Medulla oblongata (tissue), 1 donor: ENCODE results near the gene MRPL20.

Source experiments
- DNase-seq: peaks from one replicate; pipeline ENCODE4 v3.0.0-alpha.2; 2015; ENCODE audit errors: extremely low spot score

MRPL20 gene

DNA sequence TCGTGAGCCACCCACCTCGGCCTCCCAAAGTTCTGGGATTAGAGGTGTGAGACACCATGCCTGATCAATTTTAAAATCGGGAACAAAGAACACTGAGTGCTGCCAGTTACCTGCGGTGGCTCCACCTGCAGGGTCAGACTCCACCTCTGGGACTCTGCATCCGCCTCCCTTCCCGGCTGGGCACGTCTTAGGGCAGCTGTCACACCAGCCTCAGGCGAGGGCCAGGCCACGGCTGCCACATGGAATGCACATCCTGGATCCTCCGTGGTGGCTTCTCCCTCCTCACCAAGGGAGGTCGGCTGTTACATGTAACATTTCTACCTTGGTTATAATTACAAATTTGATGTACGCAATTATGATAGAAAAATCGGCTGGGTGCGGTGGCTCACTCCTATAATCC is 42.8 kb downstream of the MRPL20 start:
- DNase-seq = no peak

DNA sequence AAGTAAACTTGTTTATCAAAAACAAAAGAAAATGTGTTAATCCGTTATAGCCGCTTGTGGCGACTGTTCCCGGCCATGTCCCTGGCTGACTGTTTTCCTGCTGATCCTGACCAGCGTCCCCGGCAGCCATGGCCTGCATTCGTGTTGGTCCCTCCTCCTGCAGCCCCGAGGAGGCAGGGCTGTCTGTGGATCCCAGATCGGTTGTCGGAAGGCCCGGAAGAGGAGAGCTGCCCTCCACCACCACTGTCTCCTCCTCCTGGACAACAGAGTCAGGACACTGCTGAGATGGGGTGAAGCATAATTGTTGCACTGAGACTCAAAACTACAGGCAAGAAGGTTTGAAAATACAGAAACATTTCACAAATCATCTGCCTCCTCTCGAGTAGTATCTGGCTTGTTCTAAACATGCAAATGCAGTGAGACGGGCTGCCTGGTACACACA is 45.1 kb downstream of the MRPL20 start:
- DNase-seq = no peak

DNA sequence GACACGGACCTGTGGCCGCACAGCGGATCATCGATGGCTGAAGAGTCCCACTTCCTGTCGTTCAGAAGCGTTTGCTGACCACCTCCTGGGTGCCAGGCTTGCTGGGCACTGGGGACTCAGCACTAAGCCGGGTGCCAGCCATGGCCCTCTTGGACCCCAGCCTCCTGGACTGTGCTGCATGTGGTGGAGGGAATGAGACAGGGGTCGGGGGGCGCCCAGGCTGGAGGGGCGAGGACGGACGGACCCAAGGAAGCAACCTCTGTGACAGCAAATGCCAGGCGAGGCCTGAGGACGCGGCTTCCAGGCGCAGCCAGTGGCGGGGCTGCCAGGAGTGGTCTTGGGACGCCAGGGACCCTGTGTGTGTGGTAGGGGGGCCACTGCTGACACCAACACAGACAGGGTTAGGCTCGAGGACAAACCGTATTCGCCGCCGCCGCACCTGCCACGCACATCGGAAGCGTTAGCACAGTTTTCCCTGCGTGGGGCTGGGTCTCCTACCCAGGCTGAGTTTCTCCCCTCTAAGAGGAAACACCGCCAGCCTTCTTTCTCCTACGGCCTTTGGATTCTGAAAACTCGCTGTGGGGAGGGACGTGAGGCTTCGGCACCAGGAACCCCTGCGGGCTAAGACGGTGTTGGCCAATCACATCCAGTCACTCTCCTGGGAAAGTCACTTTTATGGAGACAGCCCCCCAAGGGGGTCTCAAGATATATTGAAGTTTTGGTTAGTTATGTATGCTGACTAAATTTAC is 45.7 kb downstream of the MRPL20 start:
- DNase-seq = no peak

DNA sequence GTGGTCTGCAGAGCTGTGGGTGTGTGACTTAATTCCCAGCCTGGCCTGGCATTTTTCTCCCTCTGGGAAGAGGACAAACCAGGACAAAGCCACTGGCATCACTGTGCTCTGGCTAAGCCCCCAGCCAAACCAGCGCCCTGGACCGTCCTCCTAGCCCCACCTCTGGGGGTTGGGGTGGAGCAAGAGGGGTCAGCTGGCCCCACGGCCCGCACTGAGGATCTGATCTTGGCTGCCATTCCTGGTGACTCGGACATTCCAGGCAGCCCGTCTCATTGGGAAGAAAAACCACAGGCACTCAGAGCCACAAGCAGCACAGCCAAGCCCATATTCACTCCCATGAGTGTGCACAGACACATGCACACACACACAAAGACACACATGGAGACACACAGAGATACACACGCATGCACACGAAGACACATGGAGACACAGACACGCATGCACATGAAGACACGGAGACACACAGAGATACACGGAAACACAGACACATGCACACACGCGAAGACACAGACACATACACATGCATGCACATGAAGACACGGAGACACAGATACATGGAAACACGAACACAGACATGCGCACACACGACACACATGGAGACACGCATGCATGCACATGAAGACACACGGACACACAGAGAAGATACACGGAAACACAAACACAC is 46.5 kb downstream of the MRPL20 start:
- peak; percentile 39 for DNase-seq

DNA sequence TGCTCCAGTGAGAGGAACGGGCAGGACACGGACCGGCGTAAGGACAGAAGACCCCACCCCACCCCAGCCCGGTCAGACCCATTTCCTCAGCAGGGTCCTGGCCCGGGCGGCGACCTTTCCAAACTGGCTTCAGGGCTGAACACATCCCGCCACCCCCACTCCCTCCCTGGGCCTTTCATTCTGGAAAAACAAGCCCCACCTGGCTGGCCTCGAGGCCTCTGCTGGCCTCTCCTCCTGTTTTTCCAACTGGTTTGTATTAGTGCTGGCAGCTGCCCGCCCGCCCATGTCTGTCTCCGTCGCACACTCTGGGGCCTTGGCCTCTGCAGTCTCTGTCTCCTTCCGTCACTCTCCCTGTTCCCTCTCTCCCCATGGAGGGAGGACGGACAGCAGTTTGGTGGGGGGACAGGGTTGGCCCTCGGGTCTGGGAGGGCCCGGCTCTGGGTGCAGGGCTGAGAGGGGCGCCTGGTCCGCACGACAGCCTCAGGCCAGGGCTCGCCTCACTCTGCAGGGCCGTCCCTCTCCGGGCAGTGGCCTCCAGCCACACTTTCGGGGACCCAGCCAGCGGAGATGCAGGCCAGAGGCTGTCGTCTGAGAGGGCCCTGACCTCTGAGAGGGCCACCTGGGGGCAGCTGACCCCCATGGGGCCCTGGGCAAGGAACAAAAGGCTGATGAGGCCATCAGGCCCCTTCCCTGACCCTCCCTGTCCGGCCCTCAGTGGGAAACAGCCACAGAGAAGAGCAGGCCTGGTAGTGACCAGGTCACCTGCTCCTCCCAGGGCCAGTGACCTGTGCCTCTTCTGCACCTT is 47.2 kb downstream of the MRPL20 start:
- no peak for DNase-seq

DNA sequence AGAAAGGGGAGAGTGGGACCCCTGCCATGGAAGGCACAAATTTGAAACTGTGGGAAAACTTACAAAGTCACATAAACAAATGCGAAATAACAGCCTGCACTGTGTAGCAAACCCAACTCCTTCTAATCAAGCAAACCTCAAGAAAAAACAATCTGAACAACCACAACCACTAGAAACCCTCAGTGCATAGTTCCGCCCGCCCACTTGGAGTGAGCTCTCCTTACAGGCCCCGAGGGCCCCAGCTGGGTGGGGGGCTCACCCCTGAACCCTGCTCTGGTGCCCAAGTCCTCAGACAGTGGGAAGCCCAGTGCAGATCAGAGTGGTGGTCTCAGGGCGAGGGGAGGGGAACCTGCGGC is 47.8 kb downstream of the MRPL20 start:
- no peak for DNase-seq

DNA sequence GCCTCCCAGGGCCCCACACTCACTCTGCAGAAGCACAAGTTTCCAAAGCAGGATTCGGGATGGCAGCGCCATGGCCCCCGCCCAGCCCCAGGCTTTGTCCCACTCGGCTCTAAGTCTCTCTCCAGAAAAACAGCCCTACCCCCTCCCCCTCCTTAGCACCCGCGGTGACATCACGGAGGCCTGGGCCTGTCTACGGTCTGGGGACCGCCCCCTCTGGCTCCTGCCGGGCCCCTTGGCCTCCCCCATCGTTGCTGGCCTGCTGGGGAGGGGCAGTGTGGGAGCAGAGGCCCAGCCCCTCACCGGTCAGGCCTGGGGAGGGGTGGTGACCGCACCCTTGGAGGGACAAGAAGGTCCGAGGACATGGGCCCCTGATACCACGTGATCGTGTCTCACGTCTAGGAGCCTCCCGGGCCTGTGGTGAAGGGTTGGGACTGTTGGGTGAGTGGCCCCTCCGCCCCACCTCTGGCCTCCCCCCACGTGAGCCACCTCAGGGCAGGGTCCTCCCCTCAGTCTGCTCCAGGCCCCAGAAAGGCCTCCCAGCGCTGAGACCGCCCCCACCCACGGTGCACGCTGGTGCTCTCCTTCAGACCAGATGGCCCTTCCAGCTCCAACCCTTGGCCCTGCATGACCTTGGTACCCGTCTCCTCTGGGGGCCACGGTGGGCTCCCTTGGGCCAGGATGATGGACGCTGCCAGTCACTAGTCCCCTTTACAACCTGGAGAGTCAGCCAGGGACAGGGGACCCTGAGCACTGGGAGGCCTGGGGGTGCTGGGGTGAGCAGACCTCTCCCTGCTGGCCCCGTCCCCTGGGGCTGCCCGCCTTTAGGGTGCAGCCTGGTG is 48.4 kb downstream of the MRPL20 start, which contains the start of gene MXRA8:
Gene MXRA8, minus strand, starts transcription at position 123 of the 839 bp plus-strand sequence. Its CDS starts 51 bp downstream, at position 72.
- peak; percentile 60 for DNase-seq

DNA sequence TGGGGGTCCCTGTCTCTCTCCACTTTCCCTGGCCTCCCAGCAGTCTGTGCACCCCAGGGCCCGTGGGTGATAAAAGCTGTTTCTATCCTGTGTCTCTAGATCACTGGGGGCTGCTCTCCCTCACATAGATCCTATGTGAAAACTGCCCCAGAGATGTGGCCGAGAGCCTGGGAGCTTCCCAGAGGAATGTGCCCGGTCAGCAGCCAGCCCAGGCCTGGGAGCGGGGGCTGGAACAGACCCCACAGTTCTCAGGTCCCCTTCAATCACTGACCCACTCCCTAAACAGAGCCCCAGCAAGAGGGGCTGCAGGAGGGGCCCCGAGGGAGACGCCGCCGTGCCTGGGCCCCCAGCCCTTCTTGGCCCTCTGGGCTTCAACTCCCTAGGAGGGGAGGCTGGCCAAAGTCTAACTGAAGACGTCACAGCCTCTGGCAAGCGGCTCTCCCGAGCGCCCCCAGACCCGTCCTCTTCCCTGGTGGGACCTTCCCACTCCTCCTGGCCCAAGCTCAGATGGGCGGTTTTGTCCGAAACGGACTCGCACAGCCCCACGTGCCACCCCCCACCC is 49.1 kb downstream of the MRPL20 start:
- no peak for DNase-seq

DNA sequence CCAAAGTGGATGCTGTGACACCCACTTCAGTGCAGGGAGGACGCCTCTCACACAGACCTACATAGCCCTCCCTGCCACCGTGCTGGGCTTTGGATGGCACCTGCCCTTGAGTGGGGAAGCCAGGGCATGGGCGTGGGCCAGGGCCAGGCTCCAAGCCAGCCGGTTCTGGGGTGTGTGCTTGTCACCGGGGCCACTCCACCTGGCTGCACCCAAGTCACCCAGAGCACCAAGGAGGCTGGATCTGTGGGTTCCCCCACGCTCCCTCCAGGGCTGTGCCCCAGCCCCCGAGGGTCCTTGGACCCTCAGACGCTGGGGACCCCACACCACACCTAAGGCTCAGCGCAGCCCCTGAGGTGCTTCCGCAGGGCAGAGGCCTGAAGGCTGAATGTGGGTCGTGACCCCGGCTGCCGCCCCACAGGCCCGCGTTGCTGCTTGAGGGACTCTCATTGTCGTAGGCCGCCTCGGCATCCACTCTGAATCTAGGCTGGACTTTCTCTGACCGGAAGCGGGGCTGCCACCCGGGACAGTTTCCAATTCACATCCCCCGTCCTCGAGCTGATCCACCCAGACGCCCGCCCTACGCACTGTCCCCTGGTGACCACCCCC is 50.2 kb downstream of the MRPL20 start:
- no peak for DNase-seq

DNA sequence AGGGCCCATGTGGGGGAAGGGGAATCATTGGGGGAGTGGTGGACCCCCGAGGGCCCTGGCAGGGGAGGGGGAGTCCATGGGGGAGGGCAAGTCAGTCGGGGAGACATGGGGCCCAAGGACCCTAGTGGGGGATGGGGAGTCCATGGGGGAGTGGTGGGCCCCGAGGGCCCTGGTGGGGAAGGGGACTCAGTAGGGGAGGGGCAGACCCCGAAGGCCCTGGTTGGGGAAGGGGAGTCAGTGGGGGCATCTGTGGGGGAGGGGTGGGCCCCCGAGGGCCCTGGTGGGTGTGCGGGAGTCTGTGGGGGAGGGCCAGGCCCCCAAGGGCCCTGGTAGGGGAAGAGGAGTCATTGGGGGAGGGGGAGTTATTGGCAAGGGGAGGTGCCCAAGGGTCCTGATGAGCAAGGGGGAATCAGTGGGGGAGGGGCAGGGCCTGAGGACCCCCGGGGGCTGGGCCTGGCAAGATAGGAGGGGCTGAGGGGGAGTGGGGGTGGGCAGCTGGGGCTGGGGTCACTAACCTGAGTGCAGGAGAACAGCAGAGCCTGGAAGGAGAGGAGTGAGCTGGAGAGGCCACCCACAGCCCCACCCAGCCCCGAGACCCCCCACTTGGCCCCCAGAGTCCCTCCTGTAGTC is 50.8 kb downstream of the MRPL20 start:
- no peak for DNase-seq

DNA sequence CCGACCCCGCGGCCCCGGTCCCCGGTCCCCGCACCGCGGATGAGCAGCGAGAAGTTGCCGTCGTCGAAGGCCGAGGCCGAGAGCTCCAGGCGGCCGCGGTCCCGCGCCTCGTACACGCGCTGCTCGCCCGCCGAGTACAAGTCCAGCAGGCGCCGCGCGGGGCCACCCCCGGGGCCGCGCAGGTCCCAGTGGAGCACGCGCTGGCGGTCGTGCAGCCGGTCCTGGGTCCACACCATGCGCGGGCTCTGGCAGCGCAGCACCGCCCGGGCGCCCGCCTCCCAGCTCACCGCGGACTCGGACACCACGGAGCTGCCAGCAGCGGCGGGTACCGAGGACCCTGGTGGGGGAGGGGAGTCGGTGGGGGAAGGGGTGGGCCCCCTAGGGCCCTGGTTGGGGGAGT is 51.7 kb downstream of the MRPL20 start:
- no peak for DNase-seq

DNA sequence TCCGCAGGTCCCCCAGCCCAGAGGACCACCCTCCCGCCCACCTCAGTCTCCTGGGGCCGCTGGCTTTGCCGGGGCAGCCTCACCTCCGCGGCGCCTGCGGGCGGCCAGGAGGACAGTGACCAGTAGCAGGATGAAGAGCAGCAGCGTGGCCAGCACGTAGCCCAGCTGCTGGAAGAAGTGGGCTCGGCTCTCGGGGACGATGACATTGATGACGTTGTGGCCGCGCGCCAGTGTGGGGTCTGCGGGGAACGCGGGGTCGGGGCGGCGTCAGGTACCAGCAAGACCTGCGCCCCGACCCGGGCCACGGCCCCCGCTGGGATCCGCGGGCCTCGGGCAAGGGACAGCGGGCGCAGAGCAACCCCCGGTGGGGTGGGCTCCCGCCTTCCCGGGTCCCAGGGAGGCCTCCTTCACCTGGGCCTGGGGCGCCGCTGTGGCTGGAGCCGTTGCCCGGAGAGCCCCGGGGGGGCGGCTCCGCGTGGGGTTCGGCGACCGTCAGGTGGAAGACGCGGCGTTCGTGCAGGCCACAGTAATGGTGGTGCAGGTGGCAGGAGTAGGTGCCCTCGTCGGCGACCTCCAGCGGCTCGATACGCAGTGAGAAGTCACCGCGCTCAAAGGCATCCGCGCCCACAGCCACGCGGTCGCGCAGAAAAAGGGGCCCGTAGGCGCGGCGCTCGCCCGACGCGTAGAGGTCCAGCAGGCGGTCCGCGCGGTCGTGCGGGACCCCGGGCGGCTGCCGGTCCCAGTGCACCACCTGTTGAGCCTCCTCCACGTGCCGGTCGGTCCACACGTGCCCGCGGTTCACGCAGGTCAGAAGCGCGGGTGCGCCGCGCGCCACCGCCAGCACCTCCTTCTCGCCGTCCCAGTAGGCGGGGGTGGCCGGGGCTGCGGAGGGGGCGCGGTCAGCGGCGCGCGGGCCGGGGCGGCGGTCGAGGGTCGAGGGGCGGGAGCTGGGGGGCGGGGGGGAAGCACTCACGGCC is 52.5 kb downstream of the MRPL20 start:
- no peak for DNase-seq

DNA sequence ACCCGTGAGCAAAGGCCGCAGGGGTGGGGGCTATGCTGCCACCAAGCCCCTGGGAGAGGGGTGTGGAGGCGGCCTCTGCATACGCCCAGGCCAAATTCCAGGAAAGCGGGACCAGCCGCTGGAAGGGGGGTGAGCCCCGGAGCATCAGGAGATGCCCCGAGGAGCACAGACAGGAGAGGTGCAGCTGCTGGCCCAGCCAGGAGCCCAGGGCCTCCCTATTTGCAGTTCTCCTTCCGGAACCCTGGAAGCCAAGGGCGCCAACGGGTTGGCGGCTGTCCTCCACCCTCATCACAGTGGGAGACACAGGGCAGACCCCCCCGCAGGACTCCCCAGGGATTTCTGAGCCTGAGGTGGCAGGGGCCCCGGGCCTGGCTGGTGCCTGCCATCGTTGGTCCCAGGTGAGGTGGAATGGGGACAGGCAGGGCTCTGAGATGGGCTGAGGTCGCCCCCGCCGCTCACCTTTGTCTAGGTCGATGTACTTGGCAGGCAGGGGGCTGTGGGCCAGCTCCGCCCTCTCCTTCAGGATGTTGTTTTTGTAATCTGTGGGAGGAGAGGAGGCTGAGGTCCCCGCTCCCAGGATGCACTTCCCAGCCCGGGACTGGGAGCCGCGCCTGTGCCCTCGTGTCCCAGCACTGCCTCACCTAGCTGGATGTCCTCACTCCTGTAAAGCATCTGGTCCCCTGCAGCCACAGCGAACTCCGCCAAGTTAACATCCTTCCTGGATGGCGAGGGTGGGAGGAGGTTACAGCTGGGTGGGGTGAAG is 53.5 kb downstream of the MRPL20 start:
- DNase-seq = no peak

DNA sequence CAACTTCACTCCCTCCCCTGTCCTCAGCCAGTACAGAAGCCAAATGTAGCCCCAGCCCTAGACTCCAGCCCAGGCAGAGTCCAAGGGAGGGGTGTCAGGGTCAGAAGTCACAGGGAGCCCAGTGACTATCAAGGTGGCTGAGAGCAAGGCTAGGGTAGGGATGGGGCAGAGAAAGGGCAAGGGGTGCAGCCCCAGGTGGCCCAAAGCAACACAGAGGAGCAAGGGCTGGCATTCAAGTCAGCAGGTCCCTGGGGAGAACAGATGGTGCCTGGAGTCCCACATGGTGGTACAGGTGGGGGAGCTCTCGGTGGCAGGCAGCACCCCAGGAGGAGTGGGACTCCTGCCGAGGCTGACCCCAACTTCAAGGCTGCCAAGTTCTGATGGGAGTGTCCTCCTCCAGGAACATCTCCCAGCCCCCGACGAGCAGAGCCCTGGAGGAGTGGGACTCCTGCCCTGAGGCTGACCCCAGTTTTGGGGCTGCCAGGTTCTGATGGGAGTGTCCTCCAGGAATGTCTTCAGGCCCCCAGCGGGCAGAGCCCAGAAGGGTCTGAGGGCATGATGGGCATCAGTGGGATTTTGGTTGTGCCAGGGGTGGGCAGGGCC is 54.2 kb downstream of the MRPL20 start:
- DNase-seq = no peak
